Smooth muscle cell (in vitro differentiated cells): ENCODE results near the gene USP17L15. TPM values are rescaled to one million over a fixed set of nuclear protein-coding genes. Genes with fewer than 3 reads are reported as not detected.
"Not testable (repeated sequence)": the region's sequence is repeated elsewhere in the genome, so short reads cannot be mapped to it uniquely, and the experiment has no call there.

Experiments used
- DNase-seq: peaks from one replicate; lab custom pipeline; 2025; ENCODE audit not compliant: unreplicated experiment; lab: John Stamatoyannopoulos, UW
- H2AFZ ChIP-seq: fragments of 200-600 bp; sonication (generic); 2 replicates; pipeline ENCODE4 v1.6.0; 2016; ENCODE audit warnings: antibody characterized with exemption, low read depth, mild to moderate bottlenecking
- H3F3A ChIP-seq: fragments of 200-600 bp; sonication (generic); 2 replicates; pipeline ENCODE4 v1.6.0; 2017; ENCODE audit warnings: antibody characterized with exemption, low read depth
- H3K27ac ChIP-seq: fragments of 200-600 bp; sonication (generic); 2 replicates; pipeline ENCODE4 v1.5.1; 2016; ENCODE audit warnings: low read depth, mild to moderate bottlenecking
- H3K27me3 ChIP-seq: fragments of 200-600 bp; sonication (generic); 2 replicates; pipeline ENCODE4 v1.6.1; 2016; ENCODE audit warnings: low read depth, mild to moderate bottlenecking
- H3K36me3 ChIP-seq: fragments of 200-600 bp; sonication (generic); 2 replicates; pipeline ENCODE4 v1.5.1; 2016; ENCODE audit warnings: low read depth
- H3K4me1 ChIP-seq: fragments of 200-600 bp; sonication (generic); 2 replicates; pipeline ENCODE4 v1.5.1; 2016; ENCODE audit warnings: low read depth
- H3K4me2 ChIP-seq: fragments of 200-600 bp; sonication (generic); 2 replicates; pipeline ENCODE4 v1.6.0; 2016; ENCODE audit warnings: mild to moderate bottlenecking
- H3K4me3 ChIP-seq: fragments of 200-600 bp; sonication (generic); 2 replicates; pipeline ENCODE4 v1.5.1; 2016; ENCODE audit warnings: mild to moderate bottlenecking
- H3K79me2 ChIP-seq: fragments of 200-600 bp; sonication (generic); 2 replicates; pipeline ENCODE4 v1.6.0; 2016; ENCODE audit warnings: low read depth, mild to moderate bottlenecking
- H3K9ac ChIP-seq: fragments of 200-600 bp; sonication (generic); 2 replicates; pipeline ENCODE4 v1.6.0; 2016; ENCODE audit warnings: low read depth
- H3K9me3 ChIP-seq: fragments of 200-600 bp; sonication (generic); replicated peaks from 2 replicates; pipeline ENCODE4 v1.5.1; 2016; ENCODE audit warnings: low read depth
- H4K20me1 ChIP-seq: fragments of 200-600 bp; sonication (generic); 2 replicates; pipeline ENCODE4 v1.6.0; 2016; ENCODE audit warnings: low read depth
- WGBS: methylation state at CpG from one replicate; pipeline ENCODE4 v1.1.7; 2016; ENCODE audit warnings: low lambda C conversion rate; 5-methylcytosine and 5-hydroxymethylcytosine counted together
- polyA plus RNA-seq: library from polyadenylated mRNA; unstranded; fragments of >200 nt; fragmentation: Nextera tagmentation; extraction: Ambion mirVana; gene quantifications from 2 replicates; pipeline ENCODE4 v1.2.1, GENCODE V29; 2016
- total RNA-seq: library from RNA; depleted of rRNA; stranded (reverse); fragments of >200 nt; gene quantifications from 2 replicates; pipeline ENCODE4 v1.2.3, GENCODE V29; 2014

Gene USP17L15
- total and polyA plus RNA-seq, 2 experiments from 2014 or later = not detected

DNA sequence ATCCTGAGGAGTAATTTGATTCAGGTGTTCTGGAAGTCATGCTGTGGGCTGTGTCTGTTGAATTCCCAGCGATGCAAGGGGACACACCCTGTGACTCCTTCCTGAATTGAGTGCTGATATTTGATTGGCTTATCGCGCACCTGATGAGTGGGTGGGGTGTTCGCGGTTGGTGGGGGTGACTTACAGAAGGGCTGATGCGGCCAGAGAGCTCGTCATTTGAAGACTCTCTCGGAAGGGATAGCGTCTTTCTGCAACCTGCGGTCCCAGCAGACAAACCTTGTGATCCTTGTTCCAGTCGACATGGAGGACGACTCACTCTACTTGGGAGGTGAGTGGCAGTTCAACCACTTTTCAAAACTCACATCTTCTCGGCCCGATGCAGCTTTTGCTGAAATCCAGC, 9.4 kb downstream of the USP17L15 start, which contains the start of gene USP17L17:
TSS of gene USP17L17 (plus strand) at position 301 of the 400 bp plus-strand sequence. CDS start at position 301, 0 bp downstream.
- not testable (repeated sequence) for H4K20me1 ChIP-seq, H3K27ac ChIP-seq, H2AFZ ChIP-seq, H3K4me3 ChIP-seq, H3K36me3 ChIP-seq, H3K79me2 ChIP-seq, H3K4me1 ChIP-seq, H3K9me3 ChIP-seq, H3F3A ChIP-seq, H3K27me3 ChIP-seq, H3K4me2 ChIP-seq, H3K9ac ChIP-seq, DNase-seq
- WGBS = 86% methylated on average over 13 of the region's 14 CpGs

DNA sequence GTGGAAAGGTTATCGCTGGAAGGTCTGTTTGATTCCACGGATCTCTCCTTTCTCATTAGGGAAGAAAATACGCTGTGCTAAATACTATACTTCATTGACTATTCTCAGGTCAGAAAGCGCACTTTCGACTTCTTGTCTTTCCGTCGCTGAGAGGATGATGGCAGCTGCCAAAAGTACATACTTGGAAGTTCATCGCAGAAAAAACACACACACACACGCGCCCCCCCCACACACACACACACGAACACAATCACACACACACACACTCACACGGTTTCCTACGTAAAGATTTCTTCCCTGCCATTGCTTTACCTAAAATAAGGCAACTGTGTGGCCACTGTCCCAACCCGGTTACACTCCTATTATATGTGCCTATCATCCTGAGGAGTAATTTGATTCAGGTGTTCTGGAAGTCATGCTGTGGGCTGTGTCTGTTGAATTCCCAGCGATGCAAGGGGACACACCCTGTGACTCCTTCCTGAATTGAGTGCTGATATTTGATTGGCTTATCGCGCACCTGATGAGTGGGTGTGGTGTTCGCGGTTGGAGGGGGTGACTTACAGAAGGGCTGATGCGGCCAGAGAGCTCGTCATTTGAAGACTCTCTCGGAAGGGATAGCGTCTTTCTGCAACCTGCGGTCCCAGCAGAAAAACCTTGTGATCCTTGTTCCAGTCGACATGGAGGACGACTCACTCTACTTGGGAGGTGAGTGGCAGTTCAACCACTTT, 13.9 kb downstream of the USP17L15 start, which contains the start of gene USP17L18:
TSS of gene USP17L18 (plus strand) at position 678 of the 728 bp plus-strand sequence. CDS start at position 678, 0 bp downstream.
- not testable (repeated sequence) for H3K4me2 ChIP-seq, H3K9me3 ChIP-seq, H3K27me3 ChIP-seq, H2AFZ ChIP-seq, H3K4me1 ChIP-seq, H3K36me3 ChIP-seq, H3K9ac ChIP-seq, H3K27ac ChIP-seq, H3K79me2 ChIP-seq, DNase-seq, H3F3A ChIP-seq, H3K4me3 ChIP-seq, H4K20me1 ChIP-seq
- WGBS = 83% methylated on average over 19 of the region's 26 CpGs

DNA sequence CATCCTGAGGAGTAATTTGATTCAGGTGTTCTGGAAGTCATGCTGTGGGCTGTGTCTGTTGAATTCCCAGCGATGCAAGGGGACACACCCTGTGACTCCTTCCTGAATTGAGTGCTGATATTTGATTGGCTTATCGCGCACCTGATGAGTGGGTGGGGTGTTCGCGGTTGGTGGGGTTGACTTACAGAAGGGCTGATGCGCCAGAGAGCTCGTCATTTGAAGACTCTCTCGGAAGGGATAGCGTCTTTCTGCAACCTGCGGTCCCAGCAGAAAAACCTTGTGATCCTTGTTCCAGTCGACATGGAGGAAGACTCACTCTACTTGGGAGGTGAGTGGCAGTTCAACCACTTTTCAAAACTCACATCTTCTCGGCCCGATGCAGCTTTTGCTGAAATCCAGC, 18.9 kb downstream of the USP17L15 start, which contains the start of gene USP17L19:
TSS of gene USP17L19 (plus strand) at position 301 of the 400 bp plus-strand sequence. CDS start at position 301, 0 bp downstream.
- H3K4me1 ChIP-seq, H3K79me2 ChIP-seq, H3K9ac ChIP-seq, H4K20me1 ChIP-seq, DNase-seq, H3F3A ChIP-seq, H3K36me3 ChIP-seq, H3K27me3 ChIP-seq, H3K27ac ChIP-seq, H3K9me3 ChIP-seq, H3K4me2 ChIP-seq, H2AFZ ChIP-seq, H3K4me3 ChIP-seq: not testable (repeated sequence)
- no CpG with 5 or more reads among the region's 13 CpGs for WGBS

DNA sequence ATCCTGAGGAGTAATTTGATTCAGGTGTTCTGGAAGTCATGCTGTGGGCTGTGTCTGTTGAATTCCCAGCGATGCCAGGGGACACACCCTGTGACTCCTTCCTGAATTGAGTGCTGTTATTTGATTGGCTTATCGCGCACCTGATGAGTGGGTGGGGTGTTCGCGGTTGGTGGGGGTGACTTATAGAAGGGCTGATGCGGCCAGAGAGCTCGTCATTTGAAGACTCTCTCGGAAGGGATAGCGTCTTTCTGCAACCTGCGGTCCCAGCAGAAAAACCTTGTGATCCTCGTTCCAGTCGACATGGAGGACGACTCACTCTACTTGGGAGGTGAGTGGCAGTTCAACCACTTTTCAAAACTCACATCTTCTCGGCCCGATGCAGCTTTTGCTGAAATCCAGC, 23.6 kb downstream of the USP17L15 start, which contains the start of gene USP17L20:
TSS of gene USP17L20 (plus strand) at position 301 of the 400 bp plus-strand sequence. CDS start at position 301, 0 bp downstream.
- H3K4me3 ChIP-seq, H3K4me1 ChIP-seq, H3K27me3 ChIP-seq, H3K9me3 ChIP-seq, H3F3A ChIP-seq, H3K36me3 ChIP-seq, H3K27ac ChIP-seq, H3K9ac ChIP-seq, H3K79me2 ChIP-seq, DNase-seq, H2AFZ ChIP-seq, H4K20me1 ChIP-seq, H3K4me2 ChIP-seq: not testable (repeated sequence)
- WGBS = no CpG with 5 or more reads among the region's 15 CpGs

DNA sequence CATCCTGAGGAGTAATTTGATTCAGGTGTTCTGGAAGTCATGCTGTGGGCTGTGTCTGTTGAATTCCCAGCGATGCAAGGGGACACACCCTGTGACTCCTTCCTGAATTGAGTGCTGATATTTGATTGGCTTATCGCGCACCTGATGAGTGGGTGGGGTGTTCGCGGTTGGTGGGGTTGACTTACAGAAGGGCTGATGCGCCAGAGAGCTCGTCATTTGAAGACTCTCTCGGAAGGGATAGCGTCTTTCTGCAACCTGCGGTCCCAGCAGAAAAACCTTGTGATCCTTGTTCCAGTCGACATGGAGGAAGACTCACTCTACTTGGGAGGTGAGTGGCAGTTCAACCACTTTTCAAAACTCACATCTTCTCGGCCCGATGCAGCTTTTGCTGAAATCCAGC, 28.4 kb downstream of the USP17L15 start, which contains the start of gene USP17L21:
TSS of gene USP17L21 (plus strand) at position 301 of the 400 bp plus-strand sequence. CDS start at position 301, 0 bp downstream.
- H3K79me2 ChIP-seq, H3K4me3 ChIP-seq, DNase-seq, H3K27ac ChIP-seq, H3K9ac ChIP-seq, H3K4me1 ChIP-seq, H4K20me1 ChIP-seq, H3K27me3 ChIP-seq, H3F3A ChIP-seq, H2AFZ ChIP-seq, H3K36me3 ChIP-seq, H3K4me2 ChIP-seq, H3K9me3 ChIP-seq: not testable (repeated sequence)
- WGBS = no CpG with 5 or more reads among the region's 13 CpGs

DNA sequence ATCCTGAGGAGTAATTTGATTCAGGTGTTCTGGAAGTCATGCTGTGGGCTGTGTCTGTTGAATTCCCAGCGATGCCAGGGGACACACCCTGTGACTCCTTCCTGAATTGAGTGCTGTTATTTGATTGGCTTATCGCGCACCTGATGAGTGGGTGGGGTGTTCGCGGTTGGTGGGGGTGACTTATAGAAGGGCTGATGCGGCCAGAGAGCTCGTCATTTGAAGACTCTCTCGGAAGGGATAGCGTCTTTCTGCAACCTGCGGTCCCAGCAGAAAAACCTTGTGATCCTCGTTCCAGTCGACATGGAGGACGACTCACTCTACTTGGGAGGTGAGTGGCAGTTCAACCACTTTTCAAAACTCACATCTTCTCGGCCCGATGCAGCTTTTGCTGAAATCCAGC, 33.1 kb downstream of the USP17L15 start, which contains the start of gene USP17L22:
TSS of gene USP17L22 (plus strand) at position 301 of the 400 bp plus-strand sequence. CDS start at position 301, 0 bp downstream.
- H3K9me3 ChIP-seq, H3K79me2 ChIP-seq, H4K20me1 ChIP-seq, H3K4me1 ChIP-seq, H3K9ac ChIP-seq, H3K36me3 ChIP-seq, H3F3A ChIP-seq, H3K4me2 ChIP-seq, H3K27ac ChIP-seq, H2AFZ ChIP-seq, DNase-seq, H3K27me3 ChIP-seq, H3K4me3 ChIP-seq: not testable (repeated sequence)
- WGBS = no CpG with 5 or more reads among the region's 15 CpGs

DNA sequence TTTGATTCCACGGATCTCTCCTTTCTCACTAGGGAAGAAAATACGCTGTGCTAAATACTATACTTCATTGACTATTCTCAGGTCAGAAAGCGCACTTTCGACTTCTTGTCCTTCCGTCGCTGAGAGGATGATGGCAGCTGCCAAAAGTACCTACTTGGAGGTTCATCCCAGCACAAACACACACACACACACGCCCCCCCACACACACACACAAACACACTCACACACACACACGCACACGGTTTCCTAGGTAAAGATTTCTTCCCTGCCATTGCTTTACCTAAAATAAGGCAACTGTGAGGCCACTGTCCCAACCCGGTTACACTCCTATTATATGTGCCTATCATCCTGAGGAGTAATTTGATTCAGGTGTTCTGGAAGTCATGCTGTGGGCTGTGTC, 37.5 kb downstream of the USP17L15 start:
- not testable (repeated sequence) for H3K9ac ChIP-seq, H3F3A ChIP-seq, H3K27ac ChIP-seq, DNase-seq, H3K4me1 ChIP-seq, H3K9me3 ChIP-seq, H2AFZ ChIP-seq, H3K4me2 ChIP-seq, H3K36me3 ChIP-seq, H4K20me1 ChIP-seq, H3K27me3 ChIP-seq, H3K4me3 ChIP-seq, H3K79me2 ChIP-seq
- WGBS = 82% methylated on average over 8 of the region's 10 CpGs
